Osteoblast (primary cell): ENCODE results near the gene ORAI2. TPM values are rescaled to one million over a fixed set of nuclear protein-coding genes. Genes with fewer than 3 reads are reported as not detected.
A peak's percentile ranks its signal among the peaks of the same experiment; 100 is the strongest.

ENCODE experiments used
- DNase-seq: peaks from one replicate; pipeline ENCODE4 v3.0.0; 2011; ENCODE audit warnings: low spot score, mixed read lengths; ENCODE audit not compliant: insufficient read length; ENCODE audit errors: missing footprints
- H2AFZ ChIP-seq: 2 replicates; pipeline ENCODE4 v1.6.0; 2011; ENCODE audit warnings: mild to moderate bottlenecking, low read length
- H3K27ac ChIP-seq: 2 replicates; pipeline ENCODE4 v1.5.1; 2011; ENCODE audit warnings: mild to moderate bottlenecking, low read depth, low read length, moderate library complexity
- H3K27me3 ChIP-seq: 2 replicates; pipeline ENCODE4 v1.6.0; 2012; ENCODE audit warnings: mild to moderate bottlenecking, control low read depth, inconsistent platforms, low read length, moderate library complexity; ENCODE audit not compliant: insufficient read depth
- H3K36me3 ChIP-seq: 2 replicates; pipeline ENCODE4 v1.5.1; 2011; ENCODE audit warnings: mild to moderate bottlenecking, low read length, control low read depth, moderate library complexity; ENCODE audit not compliant: insufficient read depth
- H3K4me1 ChIP-seq: 2 replicates; pipeline ENCODE4 v1.5.1; 2011; ENCODE audit warnings: mild to moderate bottlenecking, low read length, control low read depth, moderate library complexity; ENCODE audit not compliant: insufficient read depth
- H3K4me2 ChIP-seq: 2 replicates; pipeline ENCODE4 v1.6.0; 2011; ENCODE audit warnings: mild to moderate bottlenecking, low read length; ENCODE audit not compliant: insufficient read depth
- H3K4me3 ChIP-seq: fragments of 200-600 bp; sonication (generic); 3 replicates; pipeline ENCODE4 v1.5.1; 2012; ENCODE audit warnings: mild to moderate bottlenecking, low read length, inconsistent platforms; ENCODE audit not compliant: insufficient read depth
- H3K79me2 ChIP-seq: 2 replicates; pipeline ENCODE4 v1.6.0; 2012; ENCODE audit warnings: mild to moderate bottlenecking, low read length, control low read depth, inconsistent platforms; ENCODE audit not compliant: insufficient read depth
- H3K9me3 ChIP-seq: 2 replicates; pipeline ENCODE4 v1.5.1; 2011; ENCODE audit warnings: low read depth, low read length, control low read depth
- H4K20me1 ChIP-seq: 2 replicates; pipeline ENCODE4 v1.6.0; 2012; ENCODE audit warnings: mild to moderate bottlenecking, low read length, control low read depth; ENCODE audit not compliant: insufficient read depth
- total RNA-seq: library from RNA; depleted of rRNA; stranded (reverse); fragments of >200 nt; gene quantifications from 2 replicates; pipeline ENCODE4 v1.2.3, GENCODE V29; 2012
- TF ChIP-seq, protein P1 (sequence below): IDR thresholded peaks from 2 replicates; pipeline ENCODE4 v1.5.1; 2011; ENCODE audit warnings: mild to moderate bottlenecking, low read depth, low read length, moderate library complexity; ENCODE audit errors: extremely low read depth

ORAI2 gene
- total RNA-seq, 1 donor, result 44.2 TPM

DNA sequence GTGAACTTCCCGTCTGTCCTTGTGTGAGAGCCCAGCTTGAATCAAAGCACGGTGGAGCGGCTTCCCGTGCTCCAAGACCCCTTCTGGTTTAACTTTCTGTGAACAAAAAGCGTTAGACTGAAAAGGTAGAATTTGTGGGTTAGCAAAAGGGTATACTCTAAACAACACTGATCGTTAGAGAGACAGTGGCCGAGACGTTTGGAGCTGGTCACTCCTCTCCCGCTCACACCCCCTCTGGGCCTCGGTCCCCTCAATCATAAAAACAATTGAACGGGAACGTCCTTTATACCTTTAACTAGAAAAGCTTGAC, 36.7 kb upstream of the ORAI2 start:
- Histone ChIP-seq H3K27me3 (no peaks in the 10 kb centered on the region), H3K79me2 (peaks cover 21% of the 10 kb centered on the region), H2AFZ (peak overlapping the region; percentile 91), H3K4me2 (peak overlapping the region; percentile 99), H3K4me3 (peak overlapping the region; percentile 99), H3K9me3 (no peaks in the 10 kb centered on the region), H4K20me1 (no peaks in the 10 kb centered on the region), H3K27ac (peak overlapping the region; percentile 86), H3K4me1 (peaks cover 15% of the 10 kb centered on the region), H3K36me3 (peaks cover 35% of the 10 kb centered on the region)
- TF ChIP-seq, protein P1, sequence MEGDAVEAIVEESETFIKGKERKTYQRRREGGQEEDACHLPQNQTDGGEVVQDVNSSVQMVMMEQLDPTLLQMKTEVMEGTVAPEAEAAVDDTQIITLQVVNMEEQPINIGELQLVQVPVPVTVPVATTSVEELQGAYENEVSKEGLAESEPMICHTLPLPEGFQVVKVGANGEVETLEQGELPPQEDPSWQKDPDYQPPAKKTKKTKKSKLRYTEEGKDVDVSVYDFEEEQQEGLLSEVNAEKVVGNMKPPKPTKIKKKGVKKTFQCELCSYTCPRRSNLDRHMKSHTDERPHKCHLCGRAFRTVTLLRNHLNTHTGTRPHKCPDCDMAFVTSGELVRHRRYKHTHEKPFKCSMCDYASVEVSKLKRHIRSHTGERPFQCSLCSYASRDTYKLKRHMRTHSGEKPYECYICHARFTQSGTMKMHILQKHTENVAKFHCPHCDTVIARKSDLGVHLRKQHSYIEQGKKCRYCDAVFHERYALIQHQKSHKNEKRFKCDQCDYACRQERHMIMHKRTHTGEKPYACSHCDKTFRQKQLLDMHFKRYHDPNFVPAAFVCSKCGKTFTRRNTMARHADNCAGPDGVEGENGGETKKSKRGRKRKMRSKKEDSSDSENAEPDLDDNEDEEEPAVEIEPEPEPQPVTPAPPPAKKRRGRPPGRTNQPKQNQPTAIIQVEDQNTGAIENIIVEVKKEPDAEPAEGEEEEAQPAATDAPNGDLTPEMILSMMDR, result no peak
- DNase-seq, result peak; percentile 42

DNA sequence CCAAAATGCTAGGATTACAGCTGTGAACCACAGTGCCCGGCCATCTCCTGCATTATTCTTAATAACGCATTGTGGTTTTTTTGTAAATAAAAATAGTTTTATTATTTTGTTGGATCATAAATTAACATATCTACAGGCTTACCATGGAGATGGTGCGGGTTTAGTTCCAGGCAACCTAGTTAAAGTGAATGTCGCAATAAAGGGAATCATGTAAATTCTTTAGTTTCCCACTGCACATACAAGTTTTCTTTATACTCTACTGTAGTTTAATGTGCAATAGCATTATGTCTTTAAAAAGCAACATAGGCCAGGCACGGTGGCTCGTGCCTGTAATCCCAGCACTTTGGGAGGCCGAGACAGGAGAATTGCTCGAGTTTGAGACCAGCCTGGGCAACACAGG, 34.8 kb upstream of the ORAI2 start:
- Histone ChIP-seq H3K4me2 (no peak overlapping the region), H3K27me3 (no peaks in the 10 kb centered on the region), H2AFZ (no peak overlapping the region), H3K4me3 (no peak overlapping the region), H3K4me1 (peaks cover 15% of the 10 kb centered on the region), H3K36me3 (peaks cover 47% of the 10 kb centered on the region), H3K79me2 (peaks cover 21% of the 10 kb centered on the region), H3K9me3 (no peaks in the 10 kb centered on the region), H3K27ac (no peak overlapping the region), H4K20me1 (no peaks in the 10 kb centered on the region)
- TF ChIP-seq, protein P1, result no peak
- no peak for DNase-seq

DNA sequence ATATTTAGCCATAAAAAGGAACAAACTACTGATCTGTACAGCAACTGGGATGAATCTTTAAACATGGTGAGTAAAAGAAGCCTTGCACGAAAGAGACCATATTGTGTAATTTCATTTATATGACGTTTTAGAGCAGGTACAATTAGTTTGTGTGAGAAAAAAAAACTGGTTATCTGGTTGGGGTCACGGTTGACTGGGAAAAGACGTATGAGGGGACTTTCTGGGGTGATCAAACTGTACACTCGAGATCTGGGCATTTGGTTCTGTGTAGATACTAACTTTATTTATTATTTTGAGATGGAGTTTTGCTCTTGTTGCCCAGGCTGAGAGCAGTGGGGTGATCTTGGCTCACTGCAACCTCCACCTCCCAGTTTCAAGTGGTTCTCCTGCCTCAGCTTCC, 33.0 kb upstream of the ORAI2 start:
- TF ChIP-seq, protein P1, result no peak
- peaks cover 21% of the 10 kb centered on the region for H3K79me2 ChIP-seq

DNA sequence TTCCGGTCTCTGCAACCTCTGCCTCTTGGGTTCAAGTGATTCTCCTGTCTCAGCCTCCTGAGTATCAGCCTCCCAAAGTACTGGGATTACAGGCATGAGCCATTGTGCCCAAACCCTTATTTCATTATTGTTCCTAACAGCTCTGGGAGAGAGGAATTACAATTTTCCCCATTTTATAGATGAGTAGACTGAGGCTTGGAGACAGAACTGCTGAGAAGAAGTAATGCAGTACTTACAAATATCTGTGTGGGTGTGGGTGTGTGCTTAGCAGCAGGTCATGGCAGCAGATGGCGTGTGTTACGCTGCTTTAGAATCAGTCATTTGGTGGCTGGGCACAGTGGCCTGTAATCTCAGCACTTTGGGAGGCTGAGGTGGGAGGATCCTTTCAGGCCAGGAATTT, 29.8 kb upstream of the ORAI2 start:
- H3K36me3 ChIP-seq, result peaks cover 88% of the 10 kb centered on the region
- no peak overlapping the region for H3K4me2 ChIP-seq
- H3K4me1 ChIP-seq, result no peaks in the 10 kb centered on the region
- DNase-seq, result no peak
- no peaks in the 10 kb centered on the region for H3K27me3 ChIP-seq
- no peaks in the 10 kb centered on the region for H4K20me1 ChIP-seq
- no peak overlapping the region for H3K4me3 ChIP-seq
- H3K27ac ChIP-seq, result no peak overlapping the region
- H2AFZ ChIP-seq, result no peak overlapping the region
- H3K9me3 ChIP-seq, result no peaks in the 10 kb centered on the region
- TF ChIP-seq, protein P1, result no peak
- H3K79me2 ChIP-seq, result peaks cover 9% of the 10 kb centered on the region

More for the DNA sequence above, 33.0 kb upstream of the ORAI2 start:
- peaks cover 14% of the 10 kb centered on the region for H3K4me1 ChIP-seq
- H3K27me3 ChIP-seq, result no peaks in the 10 kb centered on the region
- DNase-seq, result no peak
- H3K4me3 ChIP-seq, result no peak overlapping the region
- peaks cover 62% of the 10 kb centered on the region for H3K36me3 ChIP-seq
- H3K27ac ChIP-seq, result no peak overlapping the region
- H3K4me2 ChIP-seq, result no peak overlapping the region
- no peaks in the 10 kb centered on the region for H3K9me3 ChIP-seq
- no peak overlapping the region for H2AFZ ChIP-seq
- H4K20me1 ChIP-seq, result no peaks in the 10 kb centered on the region
